Nephron progenitor cell (in vitro differentiated cells): Measurements from ENCODE around the gene FAU.

Experiments
- DNase-seq: peaks from one replicate; pipeline ENCODE4 v3.0.0; 2021
- H3K27ac Mint-ChIP-seq: 2 replicates; pipeline ENCODE4 v1.8.0; 2021; ENCODE audit warnings: mild to moderate bottlenecking, moderate library complexity, mixed read lengths
- H3K27me3 Mint-ChIP-seq: 2 replicates; pipeline ENCODE4 v1.8.0; 2021; ENCODE audit warnings: mild to moderate bottlenecking, low read depth, mixed read lengths; ENCODE audit not compliant: poor library complexity
- H3K36me3 Mint-ChIP-seq: 2 replicates; pipeline ENCODE4 v1.8.0; 2021; ENCODE audit warnings: low read depth, mixed read lengths
- H3K4me1 Mint-ChIP-seq: 2 replicates; pipeline ENCODE4 v1.8.0; 2021; ENCODE audit warnings: mixed read lengths
- H3K4me3 Mint-ChIP-seq: 2 replicates; pipeline ENCODE4 v1.8.0; 2021; ENCODE audit warnings: mild to moderate bottlenecking, moderate library complexity, mixed read lengths
- H3K9me3 Mint-ChIP-seq: 2 replicates; pipeline ENCODE4 v1.8.0; 2021; ENCODE audit warnings: mild to moderate bottlenecking, moderate library complexity, mixed read lengths
- TF ChIP-seq, protein P1 (sequence below): fragments of 200-600 bp; sonication (generic); IDR thresholded peaks from 2 replicates; pipeline ENCODE4 v1.5.0; 2021; ENCODE audit warnings: antibody characterized with exemption

Gene FAU

DNA sequence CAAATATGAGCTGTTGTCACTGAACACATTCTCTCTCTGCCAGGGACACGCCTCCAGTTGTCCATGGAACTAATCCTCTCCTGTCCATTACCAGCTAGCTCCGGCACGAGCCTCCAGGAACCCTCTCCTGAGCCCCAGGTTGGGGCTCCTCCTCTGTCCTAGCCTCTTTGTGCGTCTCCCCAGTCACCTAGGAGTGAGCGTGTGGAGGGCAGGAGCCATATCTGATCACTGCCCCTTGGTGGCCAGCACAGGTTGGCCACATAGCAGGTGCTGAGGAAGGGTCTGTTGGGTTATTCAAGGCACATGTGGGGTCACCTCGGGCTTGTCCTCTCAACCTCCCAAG, 9.9 kb upstream of the FAU start:
- no peak for DNase-seq
- Mint-ChIP-seq H3K4me1 (peaks cover 33% of the 10 kb centered on the region), H3K36me3 (peaks cover 16% of the 10 kb centered on the region), H3K9me3 (no peaks in the 10 kb centered on the region), H3K27ac (no peak overlapping the region), H3K4me3 (no peak overlapping the region), H3K27me3 (peaks cover 2% of the 10 kb centered on the region)
- TF ChIP-seq, protein P1, sequence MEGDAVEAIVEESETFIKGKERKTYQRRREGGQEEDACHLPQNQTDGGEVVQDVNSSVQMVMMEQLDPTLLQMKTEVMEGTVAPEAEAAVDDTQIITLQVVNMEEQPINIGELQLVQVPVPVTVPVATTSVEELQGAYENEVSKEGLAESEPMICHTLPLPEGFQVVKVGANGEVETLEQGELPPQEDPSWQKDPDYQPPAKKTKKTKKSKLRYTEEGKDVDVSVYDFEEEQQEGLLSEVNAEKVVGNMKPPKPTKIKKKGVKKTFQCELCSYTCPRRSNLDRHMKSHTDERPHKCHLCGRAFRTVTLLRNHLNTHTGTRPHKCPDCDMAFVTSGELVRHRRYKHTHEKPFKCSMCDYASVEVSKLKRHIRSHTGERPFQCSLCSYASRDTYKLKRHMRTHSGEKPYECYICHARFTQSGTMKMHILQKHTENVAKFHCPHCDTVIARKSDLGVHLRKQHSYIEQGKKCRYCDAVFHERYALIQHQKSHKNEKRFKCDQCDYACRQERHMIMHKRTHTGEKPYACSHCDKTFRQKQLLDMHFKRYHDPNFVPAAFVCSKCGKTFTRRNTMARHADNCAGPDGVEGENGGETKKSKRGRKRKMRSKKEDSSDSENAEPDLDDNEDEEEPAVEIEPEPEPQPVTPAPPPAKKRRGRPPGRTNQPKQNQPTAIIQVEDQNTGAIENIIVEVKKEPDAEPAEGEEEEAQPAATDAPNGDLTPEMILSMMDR: no peak

DNA sequence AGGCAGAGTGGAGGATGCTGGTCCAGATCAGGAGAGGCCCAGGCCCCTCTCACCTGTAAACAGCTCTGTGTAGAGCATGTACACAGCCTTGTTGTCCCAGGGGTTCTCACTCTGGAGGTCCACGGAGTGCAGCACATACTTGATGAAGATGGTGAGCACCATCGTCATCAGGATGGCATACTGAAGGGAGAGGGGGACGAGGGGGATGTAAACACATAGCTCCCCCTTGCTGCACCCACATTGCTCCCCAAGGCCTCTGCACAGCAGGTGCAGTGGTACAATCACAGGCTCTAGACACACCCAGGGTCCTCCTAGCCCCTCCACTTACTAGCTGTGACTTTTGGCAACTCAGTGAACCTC, 9.5 kb upstream of the FAU start:
- no peak overlapping the region for H3K4me3 Mint-ChIP-seq

DNA sequence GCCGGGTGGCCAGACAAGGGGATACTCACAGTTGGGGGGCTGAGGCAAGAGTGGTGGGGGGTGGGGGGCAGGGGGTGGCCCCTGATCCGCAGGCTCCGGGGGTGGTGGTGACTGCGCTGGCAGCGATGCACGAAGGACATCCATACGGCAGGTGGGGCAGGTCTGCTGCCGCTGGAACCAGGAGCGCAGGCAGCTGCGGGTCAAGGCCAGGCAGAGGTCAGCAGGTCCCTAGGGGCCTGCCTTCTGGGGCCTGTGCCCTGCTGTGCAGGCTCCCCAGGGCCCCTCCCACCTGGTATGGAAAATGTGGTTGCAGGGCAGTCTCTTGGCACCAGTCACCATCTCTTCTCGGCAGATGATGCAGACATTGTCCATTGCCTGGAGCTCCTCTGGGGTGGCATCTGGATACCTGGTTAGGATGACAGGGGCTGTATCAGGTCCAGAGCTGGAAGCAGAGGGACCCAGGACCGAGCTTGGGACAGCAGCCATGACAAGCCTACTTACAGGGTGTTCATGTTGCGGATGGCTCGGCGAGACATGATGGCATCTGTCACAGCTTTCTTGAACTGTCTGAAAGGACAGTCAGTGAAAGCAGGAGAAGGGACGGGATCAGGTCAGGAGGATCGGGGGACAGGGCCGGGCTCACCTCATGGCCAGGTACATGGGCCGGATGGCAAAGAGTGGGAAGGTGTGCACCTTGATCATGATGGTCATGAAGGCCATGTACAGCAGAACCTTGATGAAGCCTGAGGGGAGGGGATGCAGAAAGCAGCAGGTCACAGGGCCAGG, 8.9 kb upstream of the FAU start:
- TF ChIP-seq, protein P1: no peak
- Mint-ChIP-seq H3K4me3 (no peak overlapping the region), H3K27ac (peak overlapping the region; percentile 65), H3K27me3 (no peaks in the 10 kb centered on the region), H3K4me1 (peaks cover 23% of the 10 kb centered on the region), H3K36me3 (peaks cover 17% of the 10 kb centered on the region), H3K9me3 (no peaks in the 10 kb centered on the region)
- no peak for DNase-seq

More for the DNA sequence above, 9.5 kb upstream of the FAU start:
- Mint-ChIP-seq H3K27ac (peak overlapping the region; percentile 71), H3K36me3 (peaks cover 17% of the 10 kb centered on the region), H3K27me3 (no peaks in the 10 kb centered on the region), H3K4me1 (peaks cover 28% of the 10 kb centered on the region), H3K9me3 (no peaks in the 10 kb centered on the region)
- DNase-seq: no peak
- TF ChIP-seq, protein P1: no peak

DNA sequence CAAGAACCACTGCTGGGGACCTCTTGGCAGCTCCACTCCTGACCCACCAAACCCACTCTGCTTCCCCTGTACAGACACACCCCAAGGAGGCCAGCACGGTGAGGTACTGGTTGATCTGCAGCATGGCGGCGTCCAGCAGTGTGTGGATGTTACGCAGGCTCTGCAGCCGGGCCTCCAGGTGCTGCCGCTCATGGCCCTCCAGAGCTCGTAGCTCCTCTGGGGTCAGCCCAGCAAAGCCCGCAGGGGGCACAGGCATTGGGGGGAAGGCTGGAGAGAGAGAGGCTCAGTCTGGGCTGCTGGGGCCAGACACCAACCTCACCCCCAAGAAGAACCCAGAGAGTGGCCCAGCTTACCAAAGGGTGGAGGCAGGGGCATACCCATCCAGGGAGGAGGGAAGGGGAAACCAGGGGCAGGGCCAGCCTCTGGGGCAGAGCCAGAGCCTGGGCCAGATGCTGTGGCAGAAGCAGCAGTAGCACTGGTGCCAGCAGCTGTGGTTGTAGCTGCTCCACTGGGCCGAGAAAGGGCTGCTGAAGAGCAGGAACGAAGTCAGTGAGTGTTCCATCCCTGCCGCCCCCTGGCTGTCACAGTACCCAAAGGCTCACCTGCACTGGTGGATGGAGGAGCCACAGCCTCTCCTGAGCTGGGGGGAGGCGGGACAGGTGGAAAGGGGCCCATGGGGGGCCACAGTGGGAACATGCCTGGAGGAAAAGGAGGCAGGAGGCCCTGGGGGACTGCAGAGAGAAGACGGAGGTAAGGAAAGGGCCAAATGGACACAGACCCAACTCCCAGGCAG, 7.9 kb upstream of the FAU start:
- no peak for DNase-seq
- peaks cover 17% of the 10 kb centered on the region for H3K36me3 Mint-ChIP-seq
- no peaks in the 10 kb centered on the region for H3K27me3 Mint-ChIP-seq
- H3K4me1 Mint-ChIP-seq: peaks cover 13% of the 10 kb centered on the region
- no peaks in the 10 kb centered on the region for H3K9me3 Mint-ChIP-seq
- no peak overlapping the region for H3K4me3 Mint-ChIP-seq
- H3K27ac Mint-ChIP-seq: no peak overlapping the region
- TF ChIP-seq, protein P1: no peak

DNA sequence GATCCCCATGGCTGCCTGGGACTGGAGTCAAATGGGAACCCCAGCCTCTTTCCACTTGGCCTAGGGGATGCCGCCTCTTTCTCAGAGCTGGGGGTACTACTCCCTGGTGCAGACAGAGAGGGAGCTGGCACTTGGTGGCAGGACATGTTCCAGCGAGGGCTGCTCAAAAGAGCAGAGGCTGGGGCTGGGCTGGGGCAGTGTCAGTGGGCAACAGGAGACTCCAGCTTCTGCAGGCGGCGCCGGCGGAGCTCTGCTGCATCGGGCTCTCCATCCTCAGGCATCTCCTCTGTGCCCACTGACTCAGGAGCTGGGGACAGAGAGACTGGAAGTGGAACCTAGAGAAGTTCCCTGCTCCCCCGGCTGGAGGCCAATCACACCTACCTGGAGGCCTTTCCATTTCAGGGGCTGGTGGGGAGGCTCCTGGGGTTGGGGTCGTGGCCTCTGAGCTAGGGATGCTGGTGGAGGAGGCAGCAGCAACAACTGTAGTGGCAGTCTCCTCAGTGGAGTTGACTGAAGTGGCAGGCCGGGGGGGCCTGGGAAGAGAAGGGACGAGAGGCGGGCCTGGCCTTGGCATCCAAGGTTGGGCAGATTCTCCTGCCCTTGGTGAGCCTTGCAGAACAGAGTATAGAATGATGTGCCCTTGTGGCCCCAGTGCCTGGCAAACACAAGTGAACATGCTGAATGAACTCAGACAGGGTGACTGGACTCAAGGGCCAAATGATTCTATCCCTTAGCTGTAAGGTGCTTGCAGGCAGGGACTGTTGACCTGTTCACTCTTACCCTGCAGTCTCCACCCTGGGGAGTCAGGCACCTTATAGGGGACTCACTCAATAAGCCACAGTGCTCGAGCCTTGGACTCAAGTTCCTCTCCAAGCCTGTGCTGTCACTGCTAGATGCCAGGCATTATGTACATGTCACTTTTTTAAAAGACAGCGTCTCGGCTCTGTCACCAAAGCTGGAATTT, 6.5 kb upstream of the FAU start:
- Mint-ChIP-seq H3K4me1 (peaks cover 15% of the 10 kb centered on the region), H3K9me3 (no peaks in the 10 kb centered on the region), H3K4me3 (no peak overlapping the region), H3K27me3 (no peaks in the 10 kb centered on the region), H3K36me3 (peaks cover 22% of the 10 kb centered on the region), H3K27ac (peak overlapping the region; percentile 81)
- TF ChIP-seq, protein P1: no peak
- DNase-seq: no peak
